ENCODE results near the gene NEUROD6.

Gene NEUROD6

DNA sequence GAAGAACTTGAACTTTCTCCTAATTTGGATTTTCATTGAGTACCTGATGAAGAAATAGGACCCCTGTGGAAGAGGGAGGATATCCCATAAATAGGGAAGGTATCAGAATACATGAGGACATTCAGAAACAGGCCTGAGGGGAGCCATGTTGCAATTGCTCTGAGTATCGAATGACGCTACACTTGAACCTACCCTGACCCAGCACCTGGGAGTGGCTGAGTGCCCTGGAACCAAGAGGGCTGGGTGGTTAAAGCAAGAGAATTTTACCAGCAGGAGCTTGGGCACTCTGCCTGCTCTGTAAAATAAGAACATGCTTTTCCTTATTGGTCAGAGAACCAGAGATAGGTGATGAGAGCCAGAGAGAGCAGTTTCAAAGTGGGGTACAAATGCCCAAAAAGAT lies 7.2 kb downstream of the NEUROD6 start:
- DNase-seq (ENCODE audit: low read depth), result no peak

- DNase-seq (ENCODE audit: low read depth), result no peak
Observed at GRCh38 chr7:31327071-31327470, 13.5 kb downstream of the NEUROD6 start.

DNA sequence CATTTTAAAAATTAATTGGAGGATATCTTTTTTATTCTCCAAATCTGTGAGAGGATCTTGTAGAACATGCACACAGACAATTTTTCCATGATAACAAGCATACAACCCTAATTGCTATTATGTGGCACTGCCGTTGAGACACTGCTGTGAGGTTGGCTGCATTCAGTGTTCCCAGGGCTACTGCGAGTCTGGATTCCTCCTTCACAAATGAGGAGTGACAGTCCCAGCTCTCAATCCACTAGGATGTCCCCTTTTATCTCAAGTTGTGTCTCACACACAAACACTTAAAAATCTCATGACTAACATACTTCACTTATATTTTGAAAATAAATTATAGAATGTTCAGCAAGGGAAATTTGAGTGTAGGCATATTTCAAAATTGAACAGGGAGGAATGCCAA lies 14.1 kb downstream of the NEUROD6 start:
- no peak for DNase-seq (ENCODE audit: low read depth)

DNA sequence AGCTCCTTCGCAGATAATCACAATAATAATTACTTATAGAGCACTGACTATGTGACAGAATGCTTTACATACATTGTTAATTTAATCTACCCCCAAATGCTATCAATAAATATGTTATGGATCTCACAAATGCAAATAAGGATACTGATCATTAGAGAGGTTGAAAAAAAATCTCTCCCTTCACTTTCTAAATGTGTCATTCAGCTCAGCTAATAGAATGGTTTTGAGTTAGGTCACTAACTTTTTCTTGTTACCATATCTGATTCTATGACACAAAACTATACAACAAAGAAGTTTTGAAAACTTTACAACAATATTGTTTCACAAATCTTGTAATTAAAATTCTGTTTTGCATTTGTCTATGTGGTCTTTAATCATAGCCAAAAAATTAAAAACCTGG lies 17.4 kb downstream of the NEUROD6 start:
- no peak for DNase-seq (ENCODE audit: low read depth)

DNA sequence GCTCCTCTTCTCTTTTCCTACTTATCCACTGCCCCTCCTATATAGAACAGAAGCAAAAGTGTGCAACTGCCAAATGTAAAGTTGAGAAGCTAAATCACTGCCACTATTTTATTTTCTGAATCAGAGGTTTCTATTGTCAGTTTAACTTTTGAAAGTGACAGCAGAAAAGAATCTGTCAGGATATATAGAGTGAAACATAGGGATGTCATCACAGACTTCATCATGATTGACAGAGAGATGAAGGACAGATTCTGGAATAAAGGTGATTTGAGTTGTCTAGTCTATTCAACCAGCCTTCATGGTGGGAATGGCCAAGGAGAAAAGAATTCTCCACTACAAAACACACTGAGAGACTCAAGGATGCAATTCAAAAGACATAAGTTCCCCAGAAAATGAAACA lies 19.9 kb downstream of the NEUROD6 start:
- no peak for DNase-seq (ENCODE audit: low read depth)

GRCh38 chr7:31318313-31318712 lies 22.2 kb downstream of the NEUROD6 start:
- DNase-seq (ENCODE audit: low read depth), result no peak

DNA sequence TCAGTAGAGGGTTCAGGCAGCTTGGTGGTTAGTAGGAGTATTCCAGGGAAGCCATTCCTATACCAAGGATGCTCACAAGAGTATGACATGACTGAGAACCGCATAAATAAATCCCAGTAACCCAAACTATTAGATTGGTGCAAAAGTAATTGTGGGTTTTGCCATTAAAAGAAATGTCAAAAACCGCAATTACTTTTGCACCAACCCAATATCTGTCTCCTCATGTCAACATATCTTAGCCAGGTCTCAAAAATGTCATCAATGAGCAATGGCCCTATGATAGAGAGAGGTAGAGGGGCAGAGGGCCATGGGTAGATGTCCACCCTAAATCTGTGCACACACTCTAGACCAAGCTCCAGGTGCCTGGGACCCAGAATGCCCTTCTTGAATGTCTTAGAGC lies 23.6 kb downstream of the NEUROD6 start:
- no peak for DNase-seq (ENCODE audit: low read depth)

- DNase-seq (ENCODE audit: low read depth), result no peak
Observed at GRCh38 chr7:31315758-31316157, 24.8 kb downstream of the NEUROD6 start.

DNA sequence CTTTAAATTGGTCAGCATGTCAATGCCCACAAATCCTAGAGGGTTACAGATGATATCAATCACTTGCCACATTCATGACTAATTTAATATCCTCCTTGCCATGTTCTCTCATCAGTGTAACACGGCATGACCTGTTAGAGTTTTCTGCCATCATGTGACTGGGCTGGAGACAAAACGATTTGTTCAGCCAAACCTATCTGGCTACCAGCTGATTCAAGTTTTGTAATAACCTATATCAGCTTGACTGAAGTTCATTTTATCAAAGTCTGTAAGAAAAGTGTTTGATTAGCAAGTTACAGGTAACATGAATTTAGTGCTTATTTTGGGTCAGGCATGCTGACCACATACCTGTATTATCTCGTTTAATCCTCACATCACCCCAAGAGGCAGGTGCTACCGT lies 25.7 kb downstream of the NEUROD6 start:
- no peak for DNase-seq (ENCODE audit: low read depth)

DNA sequence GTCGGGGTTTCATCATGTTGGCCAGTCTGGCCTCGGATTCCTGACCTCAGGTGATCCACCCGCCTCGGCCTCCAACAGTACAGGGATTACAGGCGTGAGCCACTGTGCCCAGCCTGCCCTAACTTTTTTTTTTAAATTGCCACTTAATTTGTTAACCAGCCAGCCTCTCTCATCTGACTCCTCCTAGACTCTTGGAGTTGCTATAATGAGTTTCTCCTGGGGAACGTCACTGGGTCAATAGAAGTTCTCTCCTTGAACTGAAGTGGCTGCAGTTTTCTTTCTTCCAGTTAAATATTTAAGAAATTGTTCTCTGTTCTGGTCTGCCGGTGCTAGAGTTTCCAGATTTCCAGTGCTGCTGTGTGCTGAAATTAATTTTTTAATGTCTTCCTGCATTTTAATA lies 27.6 kb downstream of the NEUROD6 start:
- DNase-seq (ENCODE audit: low read depth), result no peak

DNA sequence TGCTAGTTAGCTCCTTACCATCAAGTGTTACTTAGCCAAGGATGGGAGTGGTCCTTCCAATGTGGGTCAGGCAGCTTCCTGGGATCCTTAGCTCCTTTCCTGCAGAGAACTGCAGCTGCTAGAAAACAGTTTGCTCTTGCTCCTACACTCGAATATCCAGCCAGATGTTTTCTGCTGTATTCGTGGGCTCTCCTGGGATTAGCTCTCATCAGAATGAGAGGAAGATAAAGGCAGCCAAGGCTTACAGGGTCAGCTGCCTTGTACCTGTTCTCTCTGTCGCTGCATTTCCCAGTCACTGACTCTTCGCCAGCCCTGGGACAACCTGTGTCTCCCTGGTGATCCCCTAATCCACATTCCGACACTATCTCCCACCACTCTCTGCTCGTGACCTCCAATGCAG lies 29.0 kb downstream of the NEUROD6 start:
- DNase-seq (ENCODE audit: low read depth), result no peak

GRCh38 chr7:31310321-31310935 lies 30.1 kb downstream of the NEUROD6 start:
- DNase-seq (ENCODE audit: low read depth), result no peak

- DNase-seq (ENCODE audit: low read depth), result no peak
Observed at GRCh38 chr7:31309407-31309806, 31.1 kb downstream of the NEUROD6 start.

DNA sequence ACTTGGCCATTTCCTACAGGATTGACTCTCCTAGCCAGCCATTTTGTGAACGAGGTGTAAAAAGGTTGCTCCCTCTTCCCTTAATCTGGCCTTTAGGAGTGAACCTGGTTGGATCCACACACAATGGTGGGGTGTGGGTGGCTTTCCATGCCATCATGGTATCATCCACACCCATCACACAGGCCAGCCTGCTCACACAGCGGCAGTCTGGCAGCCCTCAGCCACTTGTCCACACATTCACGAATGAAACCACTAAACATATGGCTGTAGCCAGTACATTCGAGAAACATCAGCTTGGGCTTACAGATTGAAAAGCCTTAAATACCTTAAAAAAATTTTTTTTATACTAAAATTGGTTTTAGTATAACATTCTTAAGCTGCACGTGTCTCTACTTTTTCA lies 31.9 kb downstream of the NEUROD6 start:
- no peak for DNase-seq (ENCODE audit: low read depth)

DNA sequence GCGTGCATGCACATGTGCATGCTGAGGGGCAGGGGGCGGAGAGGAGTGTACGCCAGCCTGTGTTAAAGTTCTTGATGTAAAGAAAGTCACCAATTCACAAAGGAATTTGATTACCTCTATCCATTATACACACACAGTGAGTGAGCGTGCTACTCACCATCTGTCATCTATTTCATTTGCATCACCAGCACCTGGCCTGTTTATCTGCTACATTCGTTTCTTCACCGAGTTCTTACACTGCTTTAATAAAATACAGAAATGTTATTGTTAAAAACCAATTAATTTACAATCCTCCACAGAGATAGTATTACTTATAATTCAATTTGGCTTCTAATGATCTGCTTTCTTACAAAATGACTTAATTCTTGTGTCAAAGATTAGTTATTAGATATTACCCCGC lies 32.6 kb downstream of the NEUROD6 start:
- DNase-seq (ENCODE audit: low read depth), result no peak

- no peak for DNase-seq (ENCODE audit: low read depth)
Observed at GRCh38 chr7:31305260-31305659, 35.3 kb downstream of the NEUROD6 start.

DNA sequence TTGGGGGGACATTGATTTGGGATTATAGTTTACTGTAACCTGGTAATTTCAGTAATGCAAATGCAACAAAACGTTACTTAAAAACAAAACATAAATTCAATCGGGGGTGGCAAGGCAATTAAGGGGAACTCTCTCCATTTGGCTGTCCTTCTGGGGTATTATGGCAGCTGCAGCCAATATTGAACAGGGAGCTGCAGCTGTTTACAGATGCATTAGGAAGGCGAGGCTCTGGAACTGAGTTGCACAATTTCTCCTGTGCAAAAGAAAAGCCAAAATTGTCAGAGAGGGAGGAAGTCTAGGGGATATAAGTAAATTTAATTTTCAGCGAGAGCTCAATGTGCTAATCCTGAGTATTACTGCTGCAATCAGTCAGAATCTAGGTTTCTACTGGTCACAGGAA lies 36.1 kb downstream of the NEUROD6 start:
- no peak for DNase-seq (ENCODE audit: low read depth)

DNA sequence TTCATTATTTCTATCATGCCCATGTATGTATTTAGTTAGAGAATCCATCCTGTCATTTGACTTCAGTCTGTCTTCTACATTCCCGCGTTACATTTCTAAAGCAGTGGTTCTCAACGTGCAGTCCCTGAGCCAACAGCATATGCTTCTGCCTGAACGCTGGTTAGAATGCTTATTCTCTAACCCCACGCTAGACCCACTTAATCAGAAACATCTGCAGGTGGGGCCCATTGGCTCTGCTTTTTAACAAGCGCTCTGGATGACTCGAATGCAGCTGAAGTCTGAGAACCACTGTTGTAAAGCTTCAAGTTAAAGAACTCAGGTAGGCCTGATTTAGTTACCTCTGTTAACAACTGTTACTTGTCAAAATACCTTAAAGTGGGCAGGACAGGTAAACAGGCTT lies 38.2 kb downstream of the NEUROD6 start:
- no peak for DNase-seq (ENCODE audit: low read depth)

DNA sequence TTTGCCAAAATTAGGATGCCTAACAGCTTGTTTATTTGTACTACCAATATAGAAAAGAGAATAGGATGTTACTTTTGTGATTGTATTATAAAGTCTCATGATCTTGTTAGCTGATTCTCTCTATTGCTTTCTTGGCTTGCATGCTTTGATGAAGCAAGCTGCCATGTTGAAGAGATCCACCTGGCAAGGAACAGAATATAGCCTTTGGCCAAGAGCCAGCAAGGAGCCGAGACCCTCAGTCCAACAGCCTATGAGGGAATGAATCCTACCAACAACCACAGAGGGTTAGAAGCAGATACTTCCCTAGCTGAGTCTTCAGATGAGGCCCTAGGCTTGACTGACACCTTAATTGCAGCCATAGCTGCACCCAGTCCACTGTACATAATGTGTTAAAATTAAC lies 41.2 kb downstream of the NEUROD6 start:
- DNase-seq (ENCODE audit: low read depth), result no peak

DNA sequence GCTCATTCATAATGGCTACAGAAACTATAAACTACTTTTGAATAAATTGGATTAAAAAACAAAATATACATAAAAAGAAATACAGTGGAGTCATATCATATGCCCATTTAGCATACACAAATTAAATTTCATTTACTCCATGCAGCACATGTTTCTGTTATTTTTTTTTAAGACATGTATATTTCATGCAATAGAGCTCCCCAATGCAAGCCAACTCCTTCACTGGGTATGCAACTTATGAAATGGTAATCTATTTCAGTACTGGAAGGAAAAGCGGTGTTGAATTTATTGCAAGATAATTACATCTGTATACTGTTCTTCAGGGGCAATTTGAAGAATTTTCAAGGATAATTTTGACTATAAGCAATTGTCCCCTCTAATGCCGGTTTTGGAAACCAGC lies 49.9 kb downstream of the NEUROD6 start:
- DNase-seq (ENCODE audit: low read depth), result no peak

Measured in activated T-cell treated with anti-CD3 and anti-CD28 coated beads for 48 hours (primary cell).